Calu3 (cell line): ENCODE results near the gene SUSD5. TPM values are rescaled to one million over a fixed set of nuclear protein-coding genes. Genes with fewer than 3 reads are reported as not detected.
"Not testable (repeated sequence)": the region's sequence is repeated elsewhere in the genome, so short reads cannot be mapped to it uniquely, and the experiment has no call there.

Source experiments
- BruUV-seq: library from RNA; stranded (reverse); fragments of 400-500 nt; replicated peaks from 2 replicates; lab custom pipeline; 2021; lab: Mats Ljungman, UMichigan
- CTCF ChIA-PET: fragments of 300-600 bp; sonication (Branson Sonifier 250); formaldehyde crosslinking; loops from one replicate; lab custom pipeline; 2022; ENCODE audit warnings: antibody characterized with exemption; lab: Charles Lee
- DNase-seq: peaks from one replicate; pipeline ENCODE4 v3.0.0; 2022
- H3K27ac Mint-ChIP-seq: one replicate; pipeline ENCODE4 v1.8.0; 2022; ENCODE audit warnings: mixed read lengths; ENCODE audit not compliant: unreplicated experiment
- H3K27me3 Mint-ChIP-seq: one replicate; pipeline ENCODE4 v1.8.0; 2022; ENCODE audit warnings: mixed read lengths; ENCODE audit not compliant: unreplicated experiment
- H3K36me3 Mint-ChIP-seq: one replicate; pipeline ENCODE4 v1.8.0; 2022; ENCODE audit warnings: mild to moderate bottlenecking, moderate library complexity, mixed read lengths; ENCODE audit not compliant: insufficient read depth, unreplicated experiment
- H3K4me1 Mint-ChIP-seq: one replicate; pipeline ENCODE4 v1.8.0; 2022; ENCODE audit warnings: mild to moderate bottlenecking, low read depth, mixed read lengths; ENCODE audit not compliant: unreplicated experiment
- H3K4me3 Mint-ChIP-seq: one replicate; pipeline ENCODE4 v1.8.0; 2022; ENCODE audit warnings: mild to moderate bottlenecking, low read depth, moderate library complexity, mixed read lengths; ENCODE audit not compliant: unreplicated experiment
- H3K9me3 Mint-ChIP-seq: one replicate; pipeline ENCODE4 v1.8.0; 2022; ENCODE audit warnings: low read depth, mixed read lengths; ENCODE audit not compliant: unreplicated experiment
- CTCF ChIP-seq: fragments of 200-600 bp; IDR thresholded peaks from one replicate; pipeline ENCODE4 v1.8.0; 2022; ENCODE audit warnings: antibody characterized with exemption; ENCODE audit not compliant: unreplicated experiment
- intact Hi-C: fragments of 100-400 bp; cut with micrococcal nuclease; formaldehyde crosslinking; loops from one replicate; pipeline ENCODE4 v1.10.0; 2022; ENCODE audit not compliant: unreplicated experiment
- total RNA-seq: library from RNA; stranded (reverse); gene quantifications from 2 replicates; pipeline ENCODE4 v1.2.3, GENCODE V29; 2022

Gene SUSD5
- total RNA-seq, 1 experiment from 2014 or later: 0.21 TPM

- no peaks in the 10 kb centered on the region for H3K9me3 Mint-ChIP-seq
- H3K4me3 Mint-ChIP-seq: no peak overlapping the region
- intact Hi-C loops: no loop called here
- peaks cover 16% of the 10 kb centered on the region for H3K36me3 Mint-ChIP-seq
- H3K27ac Mint-ChIP-seq: no peak overlapping the region
- CTCF ChIA-PET: interaction anchor here (0.5 kb wide), 1 partner anchor 146 kb away, joined by 3 read pairs; no protein-coding TSS in a partner anchor
- TF ChIP-seq CTCF: no peak
- no peaks in the 10 kb centered on the region for H3K4me1 Mint-ChIP-seq
- no peaks in the 10 kb centered on the region for H3K27me3 Mint-ChIP-seq
- BruUV-seq: no TSS peak
- no peak for DNase-seq
Measured at GRCh38 chr3:33111581-33111980, 107.0 kb downstream of the SUSD5 start.

GRCh38 chr3:33106854-33107253, 111.8 kb downstream of the SUSD5 start:
- H3K27me3 Mint-ChIP-seq, H3K36me3 Mint-ChIP-seq, H3K4me3 Mint-ChIP-seq, H3K4me1 Mint-ChIP-seq, H3K27ac Mint-ChIP-seq, intact Hi-C loops, CTCF ChIA-PET, DNase-seq, H3K9me3 Mint-ChIP-seq, BruUV-seq: not testable (repeated sequence)

- Mint-ChIP-seq H3K4me1 (peaks cover 8% of the 10 kb centered on the region), H3K9me3 (no peaks in the 10 kb centered on the region), H3K36me3 (no peaks in the 10 kb centered on the region), H3K27ac (no peak overlapping the region), H3K4me3 (no peak overlapping the region), H3K27me3 (no peaks in the 10 kb centered on the region)
- DNase-seq: no peak
- no peak for TF ChIP-seq CTCF
- no TSS peak for BruUV-seq
- intact Hi-C loops: no loop called here
- CTCF ChIA-PET: no interaction called here
Measured at GRCh38 chr3:33105341-33105948, 113.2 kb downstream of the SUSD5 start.

GRCh38 chr3:33104803-33105202, 113.8 kb downstream of the SUSD5 start:
- Mint-ChIP-seq H3K36me3 (no peaks in the 10 kb centered on the region), H3K4me1 (peaks cover 8% of the 10 kb centered on the region), H3K4me3 (no peak overlapping the region), H3K27me3 (no peaks in the 10 kb centered on the region), H3K9me3 (no peaks in the 10 kb centered on the region), H3K27ac (no peak overlapping the region)
- CTCF ChIA-PET: interaction anchor here (0.7 kb wide), 1 partner anchor 1518 kb away, joined by 4 read pairs; no protein-coding TSS in a partner anchor
- no TSS peak for BruUV-seq
- intact Hi-C loops: no loop called here
- TF ChIP-seq CTCF: no peak
- DNase-seq: no peak

GRCh38 chr3:33103480-33103879, 115.1 kb downstream of the SUSD5 start:
- Mint-ChIP-seq H3K36me3 (no peaks in the 10 kb centered on the region), H3K9me3 (no peaks in the 10 kb centered on the region)
- CTCF ChIA-PET: no interaction called here

More at GRCh38 chr3:33103480-33103879, 115.1 kb downstream of the SUSD5 start:
- peaks cover 16% of the 10 kb centered on the region for H3K4me1 Mint-ChIP-seq
- no TSS peak for BruUV-seq
- no peak overlapping the region for H3K4me3 Mint-ChIP-seq
- no peak for TF ChIP-seq CTCF
- intact Hi-C loops: no loop called here
- no peak for DNase-seq
- H3K27ac Mint-ChIP-seq: no peak overlapping the region
- H3K27me3 Mint-ChIP-seq: no peaks in the 10 kb centered on the region
